GM12872 (cell line): ENCODE results near the gene ATP10B.

ENCODE experiments used
- CTCF ChIP-seq: IDR thresholded peaks from 3 replicates; pipeline ENCODE4 v1.5.1; 2011; ENCODE audit warnings: low read depth, mild to moderate bottlenecking, low read length, moderate library complexity; ENCODE audit not compliant: insufficient read depth

The ATP10B gene

DNA sequence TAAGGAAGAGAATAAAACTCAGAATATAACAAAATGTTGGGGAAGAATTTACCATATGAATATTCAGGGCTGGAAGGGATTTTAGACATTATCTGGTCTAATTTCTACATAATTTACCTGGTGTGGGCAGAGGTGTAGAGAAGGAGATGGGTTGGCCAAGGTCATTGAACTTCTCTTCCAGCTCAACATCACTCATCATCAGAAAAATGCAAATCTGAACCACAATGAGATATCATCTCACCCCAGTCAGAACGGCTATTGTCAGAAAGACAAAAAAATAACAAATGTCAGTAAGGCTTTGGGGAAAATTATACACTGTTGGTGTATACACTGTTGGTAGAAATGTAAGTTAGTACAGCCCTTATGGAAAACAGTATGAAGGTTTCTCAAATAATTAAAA, 308.6 kb downstream of the ATP10B start:
- no peak for TF ChIP-seq CTCF

DNA sequence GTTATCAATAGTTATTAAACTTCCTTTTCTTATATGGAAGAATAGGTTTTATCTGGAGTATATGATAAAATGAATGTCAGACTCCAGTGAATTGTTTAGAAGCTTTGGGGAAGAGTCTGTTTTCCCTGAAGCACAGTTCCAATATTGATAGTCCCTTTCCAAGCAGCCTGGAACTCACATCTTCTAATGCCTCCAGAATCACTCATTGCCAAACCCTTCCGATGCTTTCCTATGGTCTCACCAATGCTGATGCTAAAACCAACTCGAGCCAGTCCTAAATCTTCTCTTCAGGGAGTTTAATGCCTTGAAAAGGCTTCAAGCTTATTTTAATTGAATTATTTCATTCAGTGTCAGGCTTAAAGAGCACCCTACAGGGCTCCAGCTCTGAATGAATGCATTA, 309.2 kb downstream of the ATP10B start:
- no peak for TF ChIP-seq CTCF

DNA sequence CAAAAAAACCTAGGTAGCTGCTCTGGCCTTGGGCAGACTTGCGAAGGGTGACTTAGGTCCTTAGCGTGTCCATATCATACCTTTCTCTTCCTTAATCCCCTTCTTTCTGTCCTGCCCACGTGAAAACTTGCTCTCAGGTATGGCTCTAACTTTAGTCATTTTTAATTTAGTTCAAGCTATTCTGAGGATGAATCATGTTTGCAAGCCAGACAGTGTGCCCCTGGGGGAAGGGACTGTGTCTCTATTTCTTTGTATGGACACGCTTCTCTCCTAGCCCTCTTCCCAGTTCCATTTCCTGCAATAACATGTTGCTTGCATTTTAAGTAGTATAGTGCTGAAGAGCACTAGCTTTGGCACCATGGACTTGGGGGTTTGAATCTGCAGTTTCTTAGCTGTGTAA, 309.7 kb downstream of the ATP10B start:
- TF ChIP-seq CTCF = no peak

- no peak for TF ChIP-seq CTCF
Observed at GRCh38 chr5:160539431-160539830, 312.6 kb downstream of the ATP10B start.

DNA sequence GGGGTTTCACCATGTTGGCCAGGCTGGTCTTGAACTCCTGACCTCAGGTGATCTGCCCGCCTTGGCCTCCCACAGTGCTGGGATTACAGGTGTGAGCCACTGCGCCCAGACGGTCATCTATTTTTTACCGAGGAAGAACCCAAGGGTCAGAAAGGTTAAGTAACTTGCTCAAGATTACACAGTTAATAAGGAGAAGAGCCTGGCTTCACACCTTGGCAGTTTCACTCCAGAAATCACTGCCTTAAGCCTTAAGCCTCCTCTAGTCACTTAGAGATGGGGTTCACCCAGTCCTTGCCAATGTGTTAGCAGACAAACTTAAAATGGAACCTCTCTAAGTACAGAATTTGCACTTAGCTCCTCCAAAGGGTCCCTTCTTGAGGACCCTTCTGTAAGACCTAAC, 314.1 kb downstream of the ATP10B start:
- TF ChIP-seq CTCF = no peak

- no peak for TF ChIP-seq CTCF
Observed at GRCh38 chr5:160537116-160537515, 314.9 kb downstream of the ATP10B start.

DNA sequence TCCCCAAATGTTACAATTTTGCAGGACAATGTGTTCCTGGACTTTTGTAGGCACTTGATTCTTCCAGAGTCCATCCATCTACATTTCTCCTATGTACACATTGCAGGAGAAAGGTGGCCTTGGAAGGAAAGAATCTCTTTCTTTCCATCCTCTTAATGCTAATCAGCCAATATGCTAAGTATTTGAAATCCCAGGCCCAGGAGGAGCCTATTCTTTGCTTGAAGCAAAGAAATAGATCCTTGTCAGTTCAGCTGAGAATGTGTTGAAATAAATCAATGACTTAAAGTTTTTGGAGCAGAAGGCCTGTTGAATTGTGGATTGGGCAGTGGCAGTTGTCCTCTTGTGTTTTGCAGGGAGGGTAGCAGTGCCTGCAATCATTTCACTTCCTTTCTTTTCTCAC, 317.1 kb downstream of the ATP10B start:
- TF ChIP-seq CTCF = no peak

DNA sequence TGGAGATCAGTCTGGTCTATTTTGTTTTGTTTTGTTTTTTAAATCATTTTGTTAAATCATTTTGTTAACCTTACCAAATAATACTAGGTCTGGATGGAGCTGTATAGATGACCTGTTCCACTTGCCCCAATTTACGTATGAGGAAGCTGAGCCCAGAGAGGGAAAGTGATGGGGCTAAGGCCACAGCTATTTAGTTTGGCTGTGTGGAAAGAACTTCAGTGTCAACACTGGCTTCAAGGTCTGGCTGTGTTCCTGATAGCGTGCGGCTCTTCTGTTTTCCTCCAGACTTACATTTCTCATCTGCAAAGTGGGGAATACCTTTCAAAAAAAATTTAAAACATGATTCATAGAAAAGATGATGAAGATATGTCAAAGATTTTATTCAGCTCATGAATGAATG, 317.9 kb downstream of the ATP10B start:
- no peak for TF ChIP-seq CTCF
